HG02610 (cell line): ENCODE results near the gene AMZ2.
"Not testable (repeated sequence)": the region's sequence is repeated elsewhere in the genome, so short reads cannot be mapped to it uniquely, and the experiment has no call there.

ENCODE experiments used
- ATAC-seq: cut with Tn5 transposase; IDR thresholded peaks from one replicate; pipeline ENCODE4 v1.9.1; 2021; ENCODE audit warnings: mild to moderate bottlenecking, moderate library complexity; ENCODE audit not compliant: unreplicated experiment

AMZ2 gene

DNA sequence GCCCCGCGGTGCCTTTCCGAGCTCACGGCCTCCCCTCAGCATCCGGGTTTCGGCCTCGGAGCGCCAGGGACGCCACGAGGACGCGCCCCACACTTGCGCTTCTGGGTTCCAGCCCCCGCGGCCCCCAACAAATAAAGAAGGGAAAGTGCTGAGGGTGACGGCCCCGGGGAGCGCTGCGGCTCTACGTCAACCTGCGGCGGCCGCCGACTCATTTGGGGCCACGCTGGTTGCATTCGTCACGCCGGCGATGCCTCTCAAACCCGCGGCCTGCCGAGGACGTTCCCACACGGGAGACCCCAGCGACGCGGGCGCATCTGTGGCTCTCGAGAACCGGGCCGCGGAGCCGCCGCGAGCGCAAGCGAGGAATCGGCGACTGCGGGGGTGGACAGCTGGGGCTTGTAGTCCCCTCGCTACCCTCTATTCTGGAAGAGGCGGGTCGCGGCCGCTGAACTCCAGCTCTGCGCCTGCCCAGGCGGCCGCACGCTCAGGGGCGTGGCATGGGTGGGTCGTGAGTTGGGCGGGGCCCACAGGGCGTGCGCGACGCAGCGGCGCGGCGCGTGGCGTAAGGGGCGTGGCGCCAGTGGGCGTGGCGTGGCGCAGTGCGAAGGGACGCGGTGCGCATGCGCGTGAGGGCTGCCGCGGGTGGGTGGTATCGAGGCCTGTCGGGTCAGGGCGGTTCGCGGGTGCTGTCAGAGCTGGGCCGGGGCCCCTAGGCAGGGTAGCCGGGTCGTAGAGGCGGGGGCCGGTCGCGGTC, at the start of gene AMZ2:
Gene AMZ2, plus strand, starts transcription at position 599 of the 754 bp plus-strand sequence. CDS start 2,145 bp downstream, outside the sequence.
- peak; percentile 85 for ATAC-seq

- no peak for ATAC-seq
These were observed 48.7 kb upstream of the AMZ2 start for GRCh38 chr17:68198931-68199836.

DNA sequence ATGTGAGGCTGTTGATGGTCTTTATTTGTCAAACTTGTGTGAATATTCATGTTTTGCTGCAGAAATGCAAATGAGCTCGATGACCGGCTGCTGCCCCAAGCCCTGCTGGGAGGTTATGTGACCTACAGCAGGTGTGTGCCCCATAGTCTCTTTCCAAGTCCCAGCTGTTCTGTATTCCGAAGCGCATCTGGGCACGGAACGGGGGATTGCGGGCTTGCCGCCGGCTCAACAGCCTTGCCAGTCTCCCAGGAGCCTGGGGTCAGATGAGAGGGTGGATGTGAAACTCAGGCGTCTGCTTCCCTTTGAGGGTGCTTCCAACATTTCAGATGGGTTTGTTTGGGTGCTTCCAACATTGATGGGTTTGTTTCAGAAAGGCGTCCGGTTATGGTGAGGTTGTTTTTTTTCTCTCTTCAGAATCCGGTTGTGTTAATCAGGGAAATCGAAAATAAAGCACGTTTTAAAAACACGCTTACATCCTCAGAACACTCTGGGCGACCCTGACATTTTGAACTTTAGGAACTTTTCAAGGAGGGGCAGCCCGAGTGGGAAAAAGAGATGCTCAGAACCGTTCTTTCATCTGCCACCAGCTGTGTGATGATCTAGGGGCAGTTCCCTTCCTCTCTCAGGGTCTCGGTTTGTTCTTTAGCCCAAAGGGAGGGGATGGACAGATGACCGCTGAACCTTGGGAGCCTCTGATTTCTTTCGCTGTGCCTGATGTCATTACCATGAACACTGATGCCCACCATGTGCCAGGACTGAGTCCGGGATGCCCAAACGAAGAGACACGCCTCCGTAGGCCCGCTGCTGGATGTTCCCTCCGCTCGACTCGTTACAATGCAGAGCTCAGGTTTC, 47.8 kb upstream of the AMZ2 start:
- no peak for ATAC-seq

DNA sequence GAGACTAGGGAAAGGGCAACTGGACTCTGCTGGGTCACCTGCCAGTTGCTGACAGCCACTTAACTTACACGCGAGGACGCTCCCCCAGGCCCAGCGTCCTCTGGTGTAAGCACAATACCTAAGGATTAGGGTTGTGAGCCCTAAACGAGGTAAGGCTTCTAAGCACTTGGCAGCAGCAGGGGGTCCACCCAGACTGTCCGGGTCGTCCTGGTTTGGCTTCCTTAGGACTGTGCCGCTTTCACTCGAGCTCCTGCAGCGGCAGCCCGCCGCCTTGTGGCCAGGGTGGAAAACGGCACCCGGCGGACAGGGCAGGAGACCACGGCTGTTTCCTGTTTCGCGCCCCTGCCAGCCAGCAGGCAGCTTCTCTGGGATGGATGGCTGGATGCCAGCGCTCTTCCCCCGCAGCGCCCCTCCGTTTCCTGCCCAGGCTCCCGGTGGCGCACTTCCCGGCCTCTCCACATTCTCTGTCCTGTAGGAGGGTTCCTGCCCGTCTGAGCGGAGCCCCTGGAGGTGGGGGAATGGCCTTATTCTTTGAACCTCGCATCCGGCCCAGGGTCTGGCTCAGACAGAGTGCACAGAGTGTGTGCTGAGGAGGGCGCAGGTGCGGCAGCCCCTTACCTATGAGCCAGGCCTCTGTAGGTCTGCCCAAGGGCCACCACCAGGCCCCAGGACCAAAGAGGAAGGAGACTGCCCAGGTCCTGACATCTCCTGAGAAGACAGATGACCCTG, 47.0 kb upstream of the AMZ2 start:
- ATAC-seq = no peak

DNA sequence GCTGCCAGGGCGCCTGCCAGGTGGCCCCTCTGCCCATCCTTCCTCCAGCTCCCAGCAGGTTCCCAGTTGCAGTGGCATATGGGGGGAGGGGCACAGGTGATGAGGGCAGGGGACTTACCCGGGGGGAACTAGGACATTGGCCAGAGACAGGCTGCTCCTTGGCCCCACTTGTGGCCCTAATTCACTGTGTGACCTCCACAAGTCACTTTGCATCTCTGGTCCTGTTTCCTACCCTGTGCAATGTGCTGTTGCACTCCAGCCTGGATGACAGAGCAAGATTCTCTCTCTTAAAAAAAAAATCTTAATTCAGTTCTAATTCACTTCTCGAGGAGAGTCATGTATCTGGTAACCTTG, 46.4 kb upstream of the AMZ2 start:
- not testable (repeated sequence) for ATAC-seq

- ATAC-seq = not testable (repeated sequence)
These were observed 45.5 kb upstream of the AMZ2 start for GRCh38 chr17:68202321-68202720.

- no peak for ATAC-seq
These were observed 43.1 kb upstream of the AMZ2 start for GRCh38 chr17:68204736-68205135.

- ATAC-seq = peak; percentile 89
These were observed 42.5 kb upstream of the AMZ2 start for GRCh38 chr17:68205251-68205807.

DNA sequence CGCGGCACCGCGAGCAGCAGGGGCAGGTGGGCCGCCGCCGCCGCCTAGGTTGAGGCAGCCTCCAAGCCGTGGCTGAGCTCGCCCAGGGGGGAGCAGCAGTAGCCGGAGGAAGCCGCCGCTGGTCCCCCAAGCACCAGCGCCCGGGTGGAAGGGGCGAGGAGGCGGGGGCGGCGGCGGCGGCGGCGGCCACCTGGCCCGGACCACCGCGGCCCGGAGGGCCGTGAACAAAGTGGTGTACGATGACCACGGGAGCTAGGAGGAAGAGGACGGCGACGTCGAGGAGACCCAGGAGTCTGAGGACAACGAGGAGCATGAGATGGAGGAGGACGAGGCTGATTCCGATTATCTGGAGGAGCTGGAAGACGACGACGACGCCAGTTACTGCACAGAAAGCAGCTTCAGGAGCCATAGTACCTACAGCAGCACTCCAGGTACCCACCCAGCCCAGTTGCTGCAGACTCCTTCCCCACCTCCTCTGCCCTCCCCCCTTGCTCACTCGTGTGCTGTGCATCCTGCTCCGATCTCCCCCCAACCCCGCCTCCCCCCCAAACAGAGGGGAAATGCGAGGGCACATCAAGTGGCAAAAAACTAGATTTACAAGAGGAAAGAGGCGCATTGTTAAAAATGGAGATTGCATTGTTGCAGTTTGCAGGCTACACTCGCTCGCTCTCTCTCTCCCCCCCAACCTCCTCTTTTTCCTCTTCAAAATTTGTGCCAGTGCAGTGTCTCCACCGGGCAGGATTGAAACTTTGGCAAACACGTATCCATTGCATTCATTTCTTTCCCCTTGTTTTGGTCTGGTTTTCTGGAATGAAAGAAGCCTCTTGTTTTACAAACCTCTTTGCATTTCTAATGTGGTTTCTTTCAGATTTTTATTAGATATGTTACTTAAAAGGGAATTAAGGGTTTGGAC, 41.8 kb upstream of the AMZ2 start:
- peak; percentile 32 for ATAC-seq

DNA sequence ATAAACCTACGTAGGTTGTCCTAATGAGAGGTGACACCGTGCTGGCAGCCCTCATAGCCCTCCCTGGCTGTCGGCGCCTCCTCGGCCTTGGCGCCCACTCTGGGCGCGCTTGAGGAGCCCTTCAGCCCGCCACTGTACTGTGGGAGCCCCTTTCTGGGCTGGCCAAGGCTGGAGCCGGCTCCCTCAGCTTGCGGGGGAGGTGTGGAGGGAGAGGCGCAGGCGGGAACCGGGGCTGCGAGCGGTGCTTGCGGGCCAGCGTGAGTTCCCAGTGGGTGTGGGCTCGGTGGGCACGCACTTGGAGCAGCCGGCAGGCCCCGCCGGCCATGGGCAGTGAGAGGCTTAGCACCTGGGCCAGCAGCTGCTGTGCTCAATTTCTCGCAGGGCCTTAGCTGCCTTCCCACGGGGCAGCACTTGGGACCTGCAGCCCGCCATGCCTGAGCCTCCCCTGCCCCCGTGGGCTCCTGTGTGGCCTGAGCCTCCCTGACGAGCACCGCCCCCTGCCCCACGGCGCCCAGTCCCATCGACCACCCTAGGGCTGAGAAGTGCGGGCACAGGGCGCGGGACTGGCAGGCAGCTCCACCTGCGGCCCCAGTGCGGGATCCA, 40.1 kb upstream of the AMZ2 start:
- ATAC-seq = no peak

DNA sequence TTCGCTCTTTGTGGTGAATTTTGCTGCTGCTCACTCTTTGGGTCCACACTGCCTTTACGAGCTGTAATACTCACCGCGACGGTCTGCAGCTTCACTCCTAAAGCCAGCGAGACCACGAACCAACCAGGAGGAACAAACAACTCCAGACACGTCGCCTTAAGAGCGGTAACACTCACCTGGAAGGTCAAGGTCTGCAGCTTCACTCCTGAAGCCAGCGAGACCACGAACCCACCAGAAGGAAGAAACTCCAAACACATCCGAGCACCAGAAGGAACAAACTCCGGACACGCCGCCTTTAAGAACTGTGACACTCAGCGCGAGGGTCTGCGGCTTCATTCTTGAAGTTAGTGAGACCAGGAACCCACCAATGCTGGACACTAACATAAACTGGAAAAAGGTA, 39.2 kb upstream of the AMZ2 start:
- ATAC-seq = not testable (repeated sequence)

- ATAC-seq = not testable (repeated sequence)
These were observed 38.5 kb upstream of the AMZ2 start for GRCh38 chr17:68209191-68209900.

DNA sequence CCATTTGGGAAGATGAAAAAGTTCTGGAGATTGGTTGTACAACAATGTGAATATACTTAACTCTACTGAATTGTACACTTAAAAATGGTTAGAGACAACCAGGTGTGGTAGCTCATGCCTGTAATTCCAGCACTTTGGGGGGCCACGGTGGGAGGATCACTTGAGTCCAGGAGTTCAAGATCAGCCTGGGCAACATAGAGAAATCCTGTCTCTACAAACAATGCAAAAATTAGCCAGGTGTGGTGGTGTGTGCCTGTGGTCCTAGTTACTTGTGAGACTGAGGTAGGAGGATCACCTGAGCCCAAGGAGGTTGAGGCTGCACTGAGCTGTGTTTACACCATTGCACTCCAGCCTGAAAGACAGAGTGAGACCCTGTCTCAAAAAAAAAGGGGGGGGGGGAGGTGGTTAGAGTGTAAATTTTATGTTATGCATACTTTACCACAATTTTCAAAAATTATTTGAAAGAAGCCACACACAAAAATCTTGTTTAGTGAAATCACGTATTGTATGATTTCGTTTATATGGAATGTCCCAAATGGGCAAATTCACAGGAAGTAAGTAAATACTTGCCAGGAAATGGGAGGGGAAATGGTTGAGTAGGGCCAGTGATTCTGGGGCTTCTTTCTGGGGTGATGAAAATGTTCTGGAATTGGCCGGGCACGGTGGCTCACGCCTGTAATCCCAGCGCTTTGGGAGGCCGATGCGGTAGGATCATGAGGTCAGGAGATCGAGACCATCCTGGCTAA, 37.1 kb upstream of the AMZ2 start:
- ATAC-seq = no peak

- ATAC-seq = not testable (repeated sequence)
These were observed 34.1 kb upstream of the AMZ2 start for GRCh38 chr17:68213428-68214411.

DNA sequence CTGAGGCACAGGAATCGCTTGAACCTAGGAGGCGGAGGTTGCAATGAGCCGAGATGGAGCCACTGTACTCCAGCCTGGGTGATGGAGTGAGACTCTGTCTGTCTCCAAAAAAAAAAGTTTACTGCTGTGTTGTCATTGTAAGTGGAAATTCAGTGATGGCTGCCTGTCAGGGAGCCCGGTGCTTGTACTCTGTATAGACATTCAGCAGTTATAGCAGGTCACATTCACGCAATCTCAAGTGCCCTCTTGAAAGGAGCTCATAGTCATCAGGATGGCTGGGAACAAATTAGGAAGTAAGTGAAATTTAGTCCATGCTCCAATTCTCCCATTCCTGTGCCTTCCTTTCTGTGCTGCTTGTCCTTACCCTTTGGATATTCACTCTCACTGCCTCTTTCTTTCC, 32.4 kb upstream of the AMZ2 start:
- not testable (repeated sequence) for ATAC-seq

- ATAC-seq = not testable (repeated sequence)
These were observed 28.4 kb upstream of the AMZ2 start for GRCh38 chr17:68219429-68219828.
